ENCODE measurements around the gene MMP10.

DNA sequence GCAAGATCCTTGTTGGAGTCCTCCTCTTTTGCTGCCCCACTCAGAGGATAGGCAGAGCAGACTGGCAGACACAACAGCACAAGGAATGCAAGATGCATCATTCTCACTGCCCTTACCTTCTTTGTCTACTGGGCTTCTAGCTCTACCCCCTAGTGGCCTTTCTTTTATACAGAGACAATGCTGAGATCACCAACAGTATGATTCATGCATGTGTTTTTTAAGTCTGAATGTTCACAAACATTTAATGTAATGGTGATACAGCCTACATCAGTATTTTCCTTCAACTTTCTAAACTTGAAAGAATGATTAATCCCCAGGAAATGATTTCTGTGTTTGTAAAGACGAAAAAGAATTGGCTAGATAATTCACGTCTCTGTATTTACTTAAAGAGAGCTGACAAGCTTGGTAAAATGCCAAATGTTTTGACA lies at the start of gene MMP10:
- TF ChIP-seq CTCF (IDR thresholded peaks at IDR 0.05) (no peak), EP300 (IDR thresholded peaks at IDR 0.05) (no peak), POLR2A (IDR thresholded peaks at IDR 0.05) (no peak), POLR2AphosphoS5 (IDR thresholded peaks at IDR 0.05) (no peak)
